H1 (cell line): ENCODE results near the gene DNAH10. TPM values are rescaled to one million over a fixed set of nuclear protein-coding genes. Genes with fewer than 3 reads are reported as not detected.

Experiments
- CTCF ChIA-PET: fragments of 300-600 bp; sonication (Branson Sonifier 250); formaldehyde crosslinking; loops from one replicate; lab custom pipeline; 2021; ENCODE audit not compliant: partially characterized antibody; lab: Charles Lee
- POLR2A ChIA-PET: fragments of 300-600 bp; sonication (Branson Sonifier 250); formaldehyde crosslinking; loops from one replicate; lab custom pipeline; 2021; ENCODE audit warnings: inconsistent platforms; ENCODE audit not compliant: partially characterized antibody; lab: Charles Lee
- DNase-seq, 2 experiments: peaks; one replicate each; pipeline versions ENCODE4 v3.0.0 to v3.0.0-alpha.2; 2010 to 2022; ENCODE audit warnings: low spot score in 2 of 2, low read depth in 1 of 2, mixed read lengths in 1 of 2
- FAIRE-seq: peaks from 2 replicates; lab custom pipeline; 2011; peaks lifted over from hg19 to GRCh38; lab: Jason Lieb, UNC
- H2AFZ ChIP-seq: 2 replicates; pipeline ENCODE4 v1.8.1; 2012; ENCODE audit warnings: low read length, inconsistent platforms
- H2AK5ac ChIP-seq: 2 replicates; pipeline ENCODE4 v1.6.1; 2013; ENCODE audit warnings: low read depth, low read length
- H2BK120ac ChIP-seq: replicated peaks from 2 replicates; pipeline ENCODE3; 2013; ENCODE audit warnings: low read depth, low read length, inconsistent platforms
- H2BK12ac ChIP-seq: 2 replicates; pipeline ENCODE4 v1.6.1; 2013; ENCODE audit warnings: low read depth, low read length
- H2BK15ac ChIP-seq: 2 replicates; pipeline ENCODE4 v1.6.1; 2013; ENCODE audit warnings: low read length
- H2BK20ac ChIP-seq: 2 replicates; pipeline ENCODE4 v1.6.1; 2013; ENCODE audit warnings: low read length
- H2BK5ac ChIP-seq: 2 replicates; pipeline ENCODE4 v1.6.1; 2013; ENCODE audit warnings: low read depth, low read length
- H3K14ac ChIP-seq: 2 replicates; pipeline ENCODE4 v1.6.1; 2013; ENCODE audit warnings: inconsistent platforms; ENCODE audit not compliant: insufficient read length
- H3K18ac ChIP-seq: 2 replicates; pipeline ENCODE4 v1.6.1; 2013; ENCODE audit warnings: low read length; ENCODE audit errors: extremely low read depth
- H3K23ac ChIP-seq: 2 replicates; pipeline ENCODE4 v1.6.1; 2013; ENCODE audit warnings: inconsistent platforms; ENCODE audit not compliant: insufficient read length
- H3K23me2 ChIP-seq: 2 replicates; pipeline ENCODE4 v1.6.1; 2013; ENCODE audit warnings: low read depth, low read length
- H3K27ac ChIP-seq: 2 replicates; pipeline ENCODE4 v1.6.1; 2011; ENCODE audit warnings: low read depth, low read length, inconsistent platforms
- H3K27me3 ChIP-seq, 4 experiments: replicated peaks in 1 of 4; 1 replicate in 1 of 4; 2 replicates in 3 of 4; pipeline versions ENCODE4 v1.6.1 to v1.8.1; 2011 to 2013; ENCODE audit warnings: low read length in 3 of 4, mild to moderate bottlenecking in 3 of 4, inconsistent platforms in 2 of 4, mixed read lengths in 2 of 4, moderate library complexity in 1 of 4; ENCODE audit not compliant: control insufficient read depth in 3 of 4, insufficient read depth in 3 of 4; ENCODE audit errors: extremely low read depth in 1 of 4
- H3K36me3 ChIP-seq, 4 experiments: 2 replicates each; pipeline versions ENCODE4 v1.6.1 to v1.8.1; 2011 to 2013; ENCODE audit warnings: mild to moderate bottlenecking in 4 of 4, low read length in 3 of 4, moderate library complexity in 2 of 4, control low read depth in 1 of 4, inconsistent platforms in 1 of 4; ENCODE audit not compliant: insufficient read depth in 4 of 4, control insufficient read depth in 2 of 4
- H3K4ac ChIP-seq: replicated peaks from 2 replicates; pipeline ENCODE3; 2013; ENCODE audit warnings: low read length, low read depth, mixed read lengths, inconsistent platforms; ENCODE audit not compliant: insufficient read length
- H3K4me1 ChIP-seq, 4 experiments: replicated peaks in 1 of 4; 1 replicate in 1 of 4; 2 replicates in 3 of 4; pipeline versions ENCODE4 v1.6.1 to v1.8.1; 2011 to 2013; ENCODE audit warnings: low read length in 3 of 4, inconsistent platforms in 2 of 4, mixed read lengths in 1 of 4; ENCODE audit not compliant: insufficient read depth in 4 of 4, control insufficient read depth in 3 of 4
- H3K4me2 ChIP-seq, 2 experiments: 2 replicates each; pipeline versions ENCODE4 v1.6.1 to v1.8.1; 2011 to 2013; ENCODE audit warnings: low read depth in 2 of 2, low read length in 2 of 2, control low read depth in 1 of 2, inconsistent platforms in 1 of 2, mild to moderate bottlenecking in 1 of 2; ENCODE audit not compliant: insufficient read depth in 1 of 2
- H3K4me3 ChIP-seq, 4 experiments: fragments of 200-600, 300-600 bp in 1 of 4; sonication (generic), shearing (Covaris generic), sonication (Bioruptor Twin) in 1 of 4; 2 replicates each; pipeline versions ENCODE4 v1.5.1 to v1.8.1; 2011 to 2016; ENCODE audit warnings: low read length in 4 of 4, low read depth in 3 of 4, control low read depth in 2 of 4, inconsistent platforms in 2 of 4, mild to moderate bottlenecking in 2 of 4, mixed read lengths in 1 of 4, moderate library complexity in 1 of 4; ENCODE audit not compliant: insufficient read depth in 2 of 4; ENCODE audit errors: extremely low read depth in 1 of 4
- H3K56ac ChIP-seq: replicated peaks from 2 replicates; pipeline ENCODE3; 2013; ENCODE audit warnings: low read depth, mild to moderate bottlenecking, mixed read lengths, low read length, inconsistent platforms; ENCODE audit not compliant: insufficient read length
- H3K79me1 ChIP-seq: 2 replicates; pipeline ENCODE4 v1.6.1; 2013; ENCODE audit warnings: low read depth, low read length, control low read depth
- H3K79me2 ChIP-seq, 2 experiments: 2 replicates each; pipeline versions ENCODE4 v1.6.1 to v1.8.1; 2012 to 2013; ENCODE audit warnings: low read length in 2 of 2, mild to moderate bottlenecking in 2 of 2, inconsistent platforms in 1 of 2; ENCODE audit not compliant: insufficient read depth in 2 of 2, control insufficient read depth in 1 of 2
- H3K9ac ChIP-seq, 4 experiments: replicated peaks in 1 of 4; 1 replicate in 1 of 4; 2 replicates in 3 of 4; pipeline versions ENCODE4 v1.6.1 to v1.8.1; 2011 to 2013; ENCODE audit warnings: low read depth in 3 of 4, low read length in 3 of 4, control low read depth in 2 of 4, mild to moderate bottlenecking in 2 of 4, moderate library complexity in 2 of 4, inconsistent platforms in 1 of 4; ENCODE audit errors: extremely low read depth in 1 of 4
- H3K9me3 ChIP-seq, 2 experiments: 2 replicates each; pipeline versions ENCODE4 v1.6.1 to v1.8.1; 2012 to 2013; ENCODE audit warnings: mild to moderate bottlenecking in 2 of 2, moderate library complexity in 2 of 2, control low read depth in 1 of 2, inconsistent platforms in 1 of 2, low read depth in 1 of 2, low read length in 1 of 2, mixed read lengths in 1 of 2; ENCODE audit not compliant: insufficient read depth in 2 of 2
- H4K20me1 ChIP-seq, 2 experiments: replicated peaks in 1 of 2; 2 replicates each; pipeline versions ENCODE3 to v1.8.1; 2011 to 2013; ENCODE audit warnings: inconsistent platforms in 2 of 2, low read length in 2 of 2, mild to moderate bottlenecking in 1 of 2; ENCODE audit not compliant: insufficient read depth in 2 of 2, control insufficient read depth in 1 of 2
- H4K5ac ChIP-seq: 2 replicates; pipeline ENCODE4 v1.6.1; 2013; ENCODE audit warnings: low read length, low read depth, mixed read lengths, inconsistent platforms; ENCODE audit not compliant: insufficient read length
- H4K8ac ChIP-seq: 2 replicates; pipeline ENCODE4 v1.8.0; 2013; ENCODE audit warnings: mild to moderate bottlenecking, moderate library complexity, low read length, inconsistent platforms; ENCODE audit not compliant: insufficient read depth; ENCODE audit errors: extremely low read depth
- H4K91ac ChIP-seq: replicated peaks from 2 replicates; pipeline ENCODE3; 2013; ENCODE audit warnings: low read length, mixed read lengths, inconsistent platforms; ENCODE audit not compliant: insufficient read length
- ZNF274 ChIP-seq: IDR thresholded peaks from 2 replicates; pipeline ENCODE4 v1.7.0; 2012; ENCODE audit warnings: low read length, borderline replicate concordance; ENCODE audit errors: extremely low read depth
- WGBS, 2 experiments: shearing (Covaris generic) in 1 of 2; methylation state at CpG; one replicate each; pipeline versions ENCODE4 v1.1.6 to v1.1.7; 2013 to 2015; ENCODE audit warnings: low lambda C conversion rate in 2 of 2, mixed read lengths in 2 of 2, inconsistent platforms in 1 of 2, low coverage in 1 of 2, missing lambda C conversion rate in 1 of 2; ENCODE audit not compliant: insufficient replicate concordance in 2 of 2, insufficient coverage in 1 of 2, insufficient read length in 1 of 2; ENCODE audit errors: extremely low coverage in 1 of 2, missing lambda C conversion rate in 1 of 2; 5-methylcytosine and 5-hydroxymethylcytosine counted together
- polyA plus RNA-seq, 7 experiments: library from polyadenylated mRNA; depleted of rRNA in 3 of 7; stranded (reverse) in 5 of 7; unstranded in 2 of 7; fragments of >200 nt in 5 of 7; fragments of 200-250 nt in 2 of 7; gene quantifications; 1 replicate in 5 of 7; 2 replicates in 1 of 7; 4 replicates in 1 of 7; pipeline versions ENCODE4 v1.2.1 to v1.2.3, GENCODE V29; 2011 to 2013; ENCODE audit warnings: missing spikeins in 2 of 7, mixed read lengths in 2 of 7
- total RNA-seq: library from RNA; stranded (reverse); fragmentation: NEBNext Ultra II Directional; extraction: Animal tissue kit (Norgen Biotek cat#: 25700); gene quantifications from 2 replicates; pipeline ENCODE4 v1.2.1, GENCODE V29; 2021
- TF ChIP-seq, protein P1 (sequence below): IDR thresholded peaks from 2 replicates; pipeline ENCODE4 v1.6.1; 2011; ENCODE audit warnings: low read length, improper control_type of control experiment

Gene DNAH10
- total and polyA plus RNA-seq, 2 of the 8 experiments (the other 6 are each of a cell fraction or from before 2014, with no cell fraction given): 0.02 to 0.24 TPM

DNA sequence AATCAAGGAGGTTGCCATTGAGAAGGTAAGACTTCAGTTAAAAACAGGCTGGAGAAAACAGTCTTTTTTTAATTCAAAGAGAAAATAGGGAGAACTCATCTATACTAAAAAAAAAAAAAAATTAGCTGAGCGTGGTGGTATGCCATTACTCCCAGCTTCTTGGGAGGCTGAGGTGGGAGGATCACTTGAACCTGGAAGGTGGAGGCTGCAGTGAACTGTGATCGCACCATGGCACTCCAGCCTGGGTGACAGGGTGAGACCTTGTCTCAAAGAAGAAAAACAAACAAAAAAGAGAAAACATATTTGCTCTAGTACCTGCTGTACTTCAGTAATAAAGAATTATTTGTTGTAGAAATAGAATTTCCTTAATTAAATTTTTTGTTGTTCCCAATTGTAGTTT lies 68.6 kb downstream of the DNAH10 start:
- Histone ChIP-seq H2AFZ (no peak overlapping the region), H3K23me2 (no peaks in the 10 kb centered on the region), H2BK20ac (no peak overlapping the region), H2AK5ac (no peak overlapping the region), H3K36me3 (no peaks in the 10 kb centered on the region), H2BK5ac (no peak overlapping the region), H3K9me3 (peaks cover 34 to 36% of the 10 kb centered on the region in 2 experiments), H4K5ac (no peak overlapping the region)
- peak; percentile 24; the same call in 1 of the 2 replicates for TF ChIP-seq ZNF274
- TF ChIP-seq, protein P1, sequence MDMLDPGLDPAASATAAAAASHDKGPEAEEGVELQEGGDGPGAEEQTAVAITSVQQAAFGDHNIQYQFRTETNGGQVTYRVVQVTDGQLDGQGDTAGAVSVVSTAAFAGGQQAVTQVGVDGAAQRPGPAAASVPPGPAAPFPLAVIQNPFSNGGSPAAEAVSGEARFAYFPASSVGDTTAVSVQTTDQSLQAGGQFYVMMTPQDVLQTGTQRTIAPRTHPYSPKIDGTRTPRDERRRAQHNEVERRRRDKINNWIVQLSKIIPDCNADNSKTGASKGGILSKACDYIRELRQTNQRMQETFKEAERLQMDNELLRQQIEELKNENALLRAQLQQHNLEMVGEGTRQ: no peak
- TF ChIP-seq, all 59 proteins: peak for 1
- H4K8ac ChIP-seq: no peak overlapping the region
- no peaks in the 10 kb centered on the region for H3K79me2 ChIP-seq
- no peaks in the 10 kb centered on the region for H4K20me1 ChIP-seq
- no peak for DNase-seq
- H2BK15ac ChIP-seq: no peak overlapping the region
- H3K79me1 ChIP-seq: no peaks in the 10 kb centered on the region
- no peak overlapping the region for H3K18ac ChIP-seq
- H3K23ac ChIP-seq: no peak overlapping the region
- ChIA-PET POLR2A (no interaction called here), CTCF (interaction anchor here (0.7 kb wide), 1 partner anchor 32 kb away, joined by 4 read pairs; no protein-coding TSS in a partner anchor)
- H3K9ac ChIP-seq: no peak overlapping the region
- H2BK12ac ChIP-seq: no peak overlapping the region
- no peak overlapping the region for H3K4me3 ChIP-seq
- H2BK120ac ChIP-seq: no peak overlapping the region
- H4K91ac ChIP-seq: no peak overlapping the region
- H3K27me3 ChIP-seq: no peaks in the 10 kb centered on the region
- no peak overlapping the region for H3K4me2 ChIP-seq
- H3K27ac ChIP-seq: no peak overlapping the region
- H3K4ac ChIP-seq: no peak overlapping the region
- WGBS, 2 experiments: 73% methylated on average over 2 of the region's 2 CpGs; no CpG with 5 or more reads in 1 of the 2 experiments
- no peak overlapping the region for H3K56ac ChIP-seq
- H3K4me1 ChIP-seq: no peaks in the 10 kb centered on the region
- H3K14ac ChIP-seq: no peak overlapping the region
- no peak for FAIRE-seq
